Transverse colon (tissue), 4 donors: ENCODE measurements around the gene FAIM2.

Experiments used
- CTCF ChIP-seq, 5 experiments: fragments of 200-600 bp in 3 of 5; fragments of 450-650 bp in 2 of 5; sonication (generic) in 3 of 5; IDR thresholded peaks; 1 replicate in 2 of 5; 2 replicates in 3 of 5; pipeline ENCODE4 v1.5.1; 2016 to 2017; ENCODE audit warnings: antibody characterized with exemption in 5 of 5, inconsistent platforms in 3 of 5, mild to moderate bottlenecking in 2 of 5, moderate library complexity in 1 of 5
- POLR2A ChIP-seq: fragments of 450-650 bp; IDR thresholded peaks from one replicate; pipeline ENCODE4 v1.6.1; 2016; ENCODE audit warnings: antibody characterized with exemption, mild to moderate bottlenecking, moderate library complexity
- POLR2AphosphoS5 ChIP-seq, 3 donors: sonication (generic); formaldehyde crosslinking; IDR thresholded peaks; one replicate each; pipeline ENCODE4 v1.6.1; 2016; ENCODE audit warnings: antibody characterized with exemption in 3 of 3

- TF ChIP-seq POLR2A: no peak
- no peak for TF ChIP-seq CTCF (IDR thresholded peaks at IDR 0.05)
- no peak for TF ChIP-seq POLR2AphosphoS5 (IDR thresholded peaks at IDR 0.05)
These were observed 42.4 kb upstream of the FAIM2 start for GRCh38 chr12:49946086-49946485.
